A549 treated with Mapracorat at 1 μM for 4 hours (cell line): ENCODE results near the gene SYNE4. TPM values are rescaled to one million over a fixed set of nuclear protein-coding genes. Genes with fewer than 3 reads are reported as not detected.

Experiments used
- total RNA-seq: library from RNA; stranded (reverse); fragments of 200-300 nt; extraction: Qiagen RNA extraction; gene quantifications from 5 replicates; pipeline ENCODE4 v1.2.3, GENCODE V29; 2022

The SYNE4 gene, protein sequence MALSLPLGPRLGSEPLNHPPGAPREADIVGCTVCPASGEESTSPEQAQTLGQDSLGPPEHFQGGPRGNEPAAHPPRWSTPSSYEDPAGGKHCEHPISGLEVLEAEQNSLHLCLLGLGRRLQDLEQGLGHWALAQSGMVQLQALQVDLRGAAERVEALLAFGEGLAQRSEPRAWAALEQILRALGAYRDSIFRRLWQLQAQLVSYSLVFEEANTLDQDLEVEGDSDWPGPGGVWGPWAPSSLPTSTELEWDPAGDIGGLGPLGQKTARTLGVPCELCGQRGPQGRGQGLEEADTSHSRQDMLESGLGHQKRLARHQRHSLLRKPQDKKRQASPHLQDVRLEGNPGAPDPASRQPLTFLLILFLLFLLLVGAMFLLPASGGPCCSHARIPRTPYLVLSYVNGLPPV
- total RNA-seq: 0.11 to 0.28 TPM (median 0.15 TPM) in 5 replicates

DNA sequence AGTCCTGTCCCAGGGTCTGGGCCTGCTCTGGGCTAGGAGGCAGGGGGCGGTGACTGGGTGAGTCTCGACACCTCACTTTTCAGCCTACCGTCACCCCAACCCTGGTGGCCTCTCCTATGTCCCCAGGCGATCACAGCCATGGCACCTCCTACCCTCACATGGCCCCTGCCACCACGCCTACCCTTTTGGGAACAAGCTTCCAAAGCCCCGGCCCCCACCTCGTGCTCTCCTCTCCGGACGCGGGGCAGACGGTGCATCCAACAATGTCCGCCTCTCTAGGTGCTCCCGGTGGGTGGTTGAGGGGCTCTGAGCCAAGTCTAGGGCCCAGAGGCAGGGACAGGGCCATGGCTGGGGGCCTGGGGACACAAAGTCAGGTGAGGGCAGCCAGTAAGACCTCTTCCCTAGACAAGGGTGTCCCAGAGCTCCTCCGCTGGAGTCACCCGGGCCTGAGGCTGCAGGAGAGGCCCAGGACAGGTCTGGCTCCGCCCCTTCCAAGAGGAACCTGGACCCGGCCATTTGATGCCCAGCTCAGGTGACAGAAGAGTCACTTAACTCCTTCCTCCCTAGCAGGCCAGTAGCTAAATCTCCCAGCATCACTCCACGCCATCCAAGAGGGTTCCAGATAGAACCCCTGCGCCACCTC lies at the start of gene SYNE4:
TSS of gene SYNE4 (minus strand) at position 478 of the 643 bp plus-strand sequence. CDS start at position 346, 132 bp downstream.

DNA sequence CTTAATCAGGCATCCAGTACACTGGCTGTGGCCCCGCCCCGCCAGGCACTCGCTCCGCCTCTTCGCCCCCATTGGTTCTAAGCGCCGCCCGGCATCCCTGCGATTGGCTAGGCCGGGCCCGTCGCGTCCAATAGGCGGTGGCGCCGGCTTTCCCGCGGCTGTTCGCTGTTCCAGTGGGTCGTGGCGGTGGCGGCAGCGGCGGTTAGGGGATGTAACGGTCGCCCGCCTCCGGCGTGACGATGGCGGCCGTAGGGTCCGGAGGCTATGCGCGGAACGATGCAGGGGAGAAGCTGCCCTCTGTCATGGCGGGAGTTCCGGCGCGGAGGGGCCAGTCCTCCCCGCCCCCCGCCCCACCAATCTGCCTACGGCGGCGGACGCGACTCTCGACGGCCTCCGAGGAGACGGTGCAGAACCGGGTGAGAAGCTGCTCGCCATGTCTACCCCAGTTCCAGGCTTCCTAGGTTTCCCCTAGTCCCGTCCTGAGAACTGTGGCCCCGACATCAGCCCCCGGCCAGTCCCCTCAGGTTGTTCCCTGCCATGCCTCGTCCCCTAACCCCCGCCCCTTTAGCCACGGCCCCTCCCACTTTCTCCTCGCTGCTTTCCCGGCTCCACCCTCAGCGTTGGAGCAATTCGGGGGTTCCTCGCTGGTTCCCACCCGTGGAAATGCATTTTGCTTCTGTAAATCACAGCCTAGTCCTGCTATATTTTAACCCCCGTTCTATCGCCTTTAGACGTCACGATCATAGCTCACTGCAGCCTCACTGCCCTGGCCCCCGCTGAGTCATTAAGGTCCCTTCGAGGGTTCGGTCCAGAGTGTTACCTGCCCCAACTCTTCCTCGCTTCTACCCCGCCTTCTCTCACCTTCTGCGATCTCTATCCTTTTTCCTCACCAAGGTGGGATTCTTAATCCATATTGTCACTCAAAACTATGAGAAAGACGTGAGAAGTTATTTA lies 46.4 kb upstream of the SYNE4 start, which contains the start of gene WDR62:
TSS of gene WDR62 (plus strand) at position 165 of the 954 bp plus-strand sequence. CDS start at position 240, 75 bp downstream.

DNA sequence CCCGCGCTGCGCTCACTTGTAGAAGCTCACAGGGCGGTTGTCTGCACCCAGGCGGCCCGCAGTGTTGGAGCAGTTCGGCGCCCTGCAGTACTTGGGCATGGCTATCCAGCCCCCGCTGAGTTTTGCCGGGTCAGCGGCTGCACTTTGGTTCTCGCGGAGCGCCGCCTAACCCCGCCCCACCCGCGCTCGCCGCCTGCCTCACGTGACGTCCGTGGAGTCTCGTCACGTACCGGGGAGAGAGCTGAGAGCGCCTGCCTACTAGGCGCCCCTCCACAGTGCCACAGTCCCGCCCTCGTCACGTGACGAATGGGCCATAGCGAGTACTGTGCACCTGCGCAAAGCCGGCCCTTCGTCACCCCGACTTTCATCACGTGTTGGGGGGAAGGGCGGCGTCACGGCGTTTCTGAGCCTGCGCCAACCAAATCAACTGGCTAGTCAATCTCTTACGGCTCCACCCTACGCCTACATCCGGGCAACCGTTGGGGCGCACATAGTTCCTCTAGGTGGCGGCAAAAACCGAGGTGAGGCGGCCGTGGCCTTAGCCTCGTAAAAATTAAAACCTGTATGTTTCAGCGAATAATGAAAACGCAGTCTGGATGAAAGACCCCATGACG lies 45.6 kb upstream of the SYNE4 start, which contains the start of gene THAP8:
TSS of gene THAP8 (minus strand) at position 167 of the 614 bp plus-strand sequence. CDS start at position 99, 68 bp downstream.

DNA sequence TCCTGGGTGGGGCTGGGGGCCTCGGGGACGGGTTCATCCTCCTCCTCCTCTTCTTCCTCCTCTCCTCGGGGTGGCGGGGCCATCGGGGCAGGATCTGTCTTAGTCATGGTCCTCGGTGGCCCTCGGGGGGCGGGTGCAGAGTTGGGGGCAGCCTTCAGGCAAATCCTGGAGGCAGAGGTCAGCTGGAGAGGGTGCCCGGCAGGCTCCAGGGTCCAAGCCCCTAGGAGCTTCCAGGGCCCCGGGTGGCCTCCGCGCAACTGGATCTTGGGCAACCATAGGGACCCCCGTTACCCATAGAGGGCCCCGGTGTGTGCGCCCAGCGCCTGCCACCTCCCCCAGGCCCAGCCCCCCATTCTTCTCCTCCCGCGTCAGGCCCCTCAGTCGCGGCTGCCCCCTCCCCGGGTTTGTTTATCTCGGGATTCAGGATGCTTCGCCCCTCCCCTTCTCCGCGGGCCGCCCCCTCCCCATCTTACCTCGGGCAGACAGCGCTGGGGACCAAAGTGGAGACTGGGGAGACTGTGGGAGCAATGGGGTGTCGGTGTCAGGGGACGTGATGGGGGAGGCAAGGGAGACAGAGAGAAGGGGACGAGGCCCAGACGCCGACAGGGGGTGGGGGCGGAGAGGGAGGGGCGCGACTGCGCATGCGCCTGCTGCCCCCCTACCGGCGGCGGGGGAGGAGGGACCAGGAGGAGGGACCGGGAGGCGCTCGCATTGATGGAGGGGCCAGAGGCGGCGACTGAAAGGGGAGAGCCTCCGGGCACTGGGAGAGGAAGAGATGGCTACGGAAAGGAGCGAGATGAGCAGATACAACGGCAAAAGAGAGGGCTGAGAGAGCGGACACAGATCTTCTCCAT lies 23.9 kb upstream of the SYNE4 start, which contains the start of gene CLIP3:
TSS of gene CLIP3 (minus strand) at position 623 of the 854 bp plus-strand sequence. CDS start at position 107, 516 bp downstream.

DNA sequence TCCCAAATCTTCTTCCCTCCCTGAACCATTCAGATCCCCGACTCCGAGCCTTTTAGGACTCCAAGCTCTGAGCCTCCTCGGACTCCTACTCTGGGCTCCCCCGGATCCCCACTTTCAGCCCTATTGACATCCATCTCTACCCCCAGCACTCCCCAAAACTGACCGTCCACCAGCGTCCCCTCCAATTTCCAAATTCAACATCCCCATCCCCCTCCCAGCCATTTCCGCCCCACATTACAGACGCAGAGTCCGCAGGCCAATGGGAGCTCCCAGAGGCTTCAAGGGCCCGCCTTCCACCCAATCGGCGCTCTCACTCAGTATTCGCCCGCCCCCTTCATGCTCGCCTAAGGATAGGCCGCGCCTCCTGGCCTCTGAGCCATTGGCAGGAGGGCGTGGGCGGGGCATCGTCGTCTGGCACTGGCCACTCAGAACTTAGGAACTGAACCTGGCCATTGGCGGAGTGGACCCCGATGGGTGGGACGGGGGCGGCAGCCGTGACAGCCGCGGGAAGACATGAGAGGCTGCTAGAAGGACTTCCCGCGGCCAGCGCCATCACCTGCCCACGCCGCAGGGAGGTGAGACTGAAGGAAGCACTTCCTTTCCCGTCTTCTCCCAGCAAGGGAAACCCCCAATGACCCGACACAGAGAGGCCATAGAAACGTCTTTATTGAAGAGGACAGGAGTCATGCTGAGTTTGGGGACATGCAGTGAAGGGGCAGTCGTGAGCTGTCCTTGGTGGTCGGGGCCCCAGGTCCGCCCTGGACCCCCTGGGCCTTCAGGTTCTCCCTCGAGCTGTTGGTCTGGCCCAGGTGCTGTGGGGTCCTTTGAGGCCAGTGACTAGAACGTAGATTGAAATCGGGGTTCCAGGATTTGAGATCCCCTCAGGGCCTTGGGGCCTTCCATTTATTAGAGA lies 5.7 kb upstream of the SYNE4 start, which contains the start of gene ALKBH6:
TSS of gene ALKBH6 (minus strand) at position 202 of the 913 bp plus-strand sequence. CDS start 816 bp downstream, outside the sequence.

DNA sequence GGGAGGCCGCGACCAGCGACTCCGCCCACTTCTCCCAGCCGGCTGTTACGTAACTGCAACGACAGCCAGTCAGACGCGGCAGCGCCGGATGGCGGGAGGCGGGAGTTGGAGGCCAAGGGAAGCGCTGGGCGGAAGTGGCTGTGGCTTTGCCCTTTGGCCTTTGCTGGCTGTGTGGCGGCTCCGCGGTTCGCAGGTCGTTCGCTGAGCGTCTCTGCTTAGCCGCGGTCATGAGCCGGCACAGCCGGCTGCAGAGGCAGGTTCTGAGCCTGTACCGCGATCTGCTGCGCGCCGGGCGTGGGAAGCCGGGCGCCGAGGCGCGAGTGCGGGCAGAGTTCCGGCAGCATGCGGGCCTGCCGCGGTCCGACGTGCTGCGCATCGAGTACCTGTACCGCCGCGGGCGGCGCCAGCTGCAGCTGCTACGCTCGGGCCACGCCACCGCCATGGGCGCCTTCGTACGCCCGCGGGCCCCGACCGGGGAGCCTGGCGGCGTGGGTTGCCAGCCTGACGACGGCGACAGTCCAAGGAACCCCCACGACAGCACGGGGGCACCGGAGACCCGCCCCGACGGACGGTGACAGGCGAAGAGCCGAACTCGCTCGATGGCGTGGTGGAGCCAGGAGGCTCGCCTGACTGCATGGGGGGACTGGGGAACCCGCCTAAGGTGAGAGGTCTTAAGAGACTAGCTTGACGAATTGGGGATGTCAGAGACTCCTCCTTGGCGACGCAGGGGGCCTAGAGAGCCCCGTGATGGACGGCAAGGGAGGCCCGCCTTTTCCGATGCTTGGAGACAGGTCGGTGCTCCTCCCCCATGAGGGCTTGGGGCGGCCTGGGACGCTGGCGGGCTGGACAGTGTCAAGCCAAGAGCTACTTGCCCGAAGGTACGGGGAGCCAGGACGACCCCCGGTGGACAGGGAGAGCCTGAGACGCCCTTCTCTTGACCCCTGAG lies 13.3 kb downstream of the SYNE4 start, which contains the start of gene SDHAF1:
TSS of gene SDHAF1 (plus strand) at position 141 of the 946 bp plus-strand sequence. CDS start at position 228, 87 bp downstream.

Other genes with a start within 250 kb of the SYNE4 start
- 3.9 to 9.3 TPM (median 7.6 TPM) in 5 replicates for gene ARHGAP33, start 233.2 kb downstream of the SYNE4 start, total RNA-seq
- gene PRODH2, start 196.0 kb downstream of the SYNE4 start, total RNA-seq: 0.16 to 0.53 TPM (median 0.34 TPM) in 5 replicates
- gene NPHS1, start 156.3 kb downstream of the SYNE4 start, total RNA-seq: 0.27 to 0.75 TPM (median 0.56 TPM) in 5 replicates
- 0.42 to 0.60 TPM (median 0.55 TPM) in 5 replicates for gene KIRREL2, start 151.9 kb downstream of the SYNE4 start, total RNA-seq
- 73.4 to 99.4 TPM (median 94.1 TPM) in 5 replicates for gene APLP1, start 140.2 kb downstream of the SYNE4 start, total RNA-seq
- gene NFKBID, start 108.3 kb downstream of the SYNE4 start, total RNA-seq: 5.5 to 7.7 TPM (median 6.2 TPM) in 5 replicates
- gene HCST, start 106.3 kb downstream of the SYNE4 start, total RNA-seq: 0.30 to 0.45 TPM (median 0.35 TPM) in 5 replicates
- gene TYROBP, start 100.5 kb downstream of the SYNE4 start, total RNA-seq: not detected in 5 replicates
- 12.9 to 23.3 TPM (median 21.0 TPM) in 5 replicates for gene LRFN3, start 72.4 kb downstream of the SYNE4 start, total RNA-seq
- 28.4 to 51.5 TPM (median 47.8 TPM) in 5 replicates for gene SDHAF1, start 13.6 kb downstream of the SYNE4 start, total RNA-seq
- gene ALKBH6, start 5.4 kb upstream of the SYNE4 start, total RNA-seq: 21.2 to 31.5 TPM (median 22.9 TPM) in 5 replicates
- gene CLIP3, start 24.1 kb upstream of the SYNE4 start, total RNA-seq: 0.72 to 1.3 TPM (median 0.84 TPM) in 5 replicates
- 4.9 to 8.1 TPM (median 6.5 TPM) in 5 replicates for gene THAP8, start 45.5 kb upstream of the SYNE4 start, total RNA-seq
- 19.3 to 30.3 TPM (median 26.1 TPM) in 5 replicates for gene WDR62, start 46.1 kb upstream of the SYNE4 start, total RNA-seq
- 0.29 to 0.78 TPM (median 0.41 TPM) in 4 of 5 replicates, not detected in the other for gene OVOL3, start 102.3 kb upstream of the SYNE4 start, total RNA-seq
- gene POLR2I, start 106.1 kb upstream of the SYNE4 start, total RNA-seq: 235 to 264 TPM (median 260 TPM) in 5 replicates
- 470 to 583 TPM (median 556 TPM) in 5 replicates for gene TBCB, start 106.7 kb upstream of the SYNE4 start, total RNA-seq
- 1,613 to 2,236 TPM (median 2,124 TPM) in 5 replicates for gene CAPNS1, start 131.3 kb upstream of the SYNE4 start, total RNA-seq
- gene COX7A1, start 143.6 kb upstream of the SYNE4 start, total RNA-seq: not detected in 5 replicates
- gene ZNF565, start 205.9 kb upstream of the SYNE4 start, total RNA-seq: 3.9 to 5.2 TPM (median 4.3 TPM) in 5 replicates
- 105 to 154 TPM (median 113 TPM) in 5 replicates for gene ZNF146, start 206.3 kb upstream of the SYNE4 start, total RNA-seq